Suprapubic skin (tissue), 3 donors: Measurements from ENCODE around the gene EIF2B2.

Source experiments
- EP300 ChIP-seq: sonication (generic); formaldehyde crosslinking; IDR thresholded peaks from one replicate; pipeline ENCODE4 v1.6.1; 2017; ENCODE audit warnings: antibody characterized with exemption
- TF ChIP-seq, protein P1 (sequence below), 2 donors: fragments of 200-600 bp in 1 of 2; fragments of 450-650 bp in 1 of 2; sonication (generic) in 1 of 2; IDR thresholded peaks; one replicate each; pipeline ENCODE4 v1.5.1; 2016 to 2019; ENCODE audit warnings: antibody characterized with exemption in 2 of 2, mild to moderate bottlenecking in 1 of 2, moderate library complexity in 1 of 2

GRCh38 chr14:75010472-75011093 lies 7.9 kb downstream of the EIF2B2 start:
- TF ChIP-seq, protein P1, sequence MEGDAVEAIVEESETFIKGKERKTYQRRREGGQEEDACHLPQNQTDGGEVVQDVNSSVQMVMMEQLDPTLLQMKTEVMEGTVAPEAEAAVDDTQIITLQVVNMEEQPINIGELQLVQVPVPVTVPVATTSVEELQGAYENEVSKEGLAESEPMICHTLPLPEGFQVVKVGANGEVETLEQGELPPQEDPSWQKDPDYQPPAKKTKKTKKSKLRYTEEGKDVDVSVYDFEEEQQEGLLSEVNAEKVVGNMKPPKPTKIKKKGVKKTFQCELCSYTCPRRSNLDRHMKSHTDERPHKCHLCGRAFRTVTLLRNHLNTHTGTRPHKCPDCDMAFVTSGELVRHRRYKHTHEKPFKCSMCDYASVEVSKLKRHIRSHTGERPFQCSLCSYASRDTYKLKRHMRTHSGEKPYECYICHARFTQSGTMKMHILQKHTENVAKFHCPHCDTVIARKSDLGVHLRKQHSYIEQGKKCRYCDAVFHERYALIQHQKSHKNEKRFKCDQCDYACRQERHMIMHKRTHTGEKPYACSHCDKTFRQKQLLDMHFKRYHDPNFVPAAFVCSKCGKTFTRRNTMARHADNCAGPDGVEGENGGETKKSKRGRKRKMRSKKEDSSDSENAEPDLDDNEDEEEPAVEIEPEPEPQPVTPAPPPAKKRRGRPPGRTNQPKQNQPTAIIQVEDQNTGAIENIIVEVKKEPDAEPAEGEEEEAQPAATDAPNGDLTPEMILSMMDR (IDR thresholded peaks at IDR 0.05): no peak
- TF ChIP-seq EP300: no peak
